GM21786 (cell line): ENCODE data around the gene SACM1L.
"Not testable (repeated sequence)": the region's sequence is repeated elsewhere in the genome, so short reads cannot be mapped to it uniquely, and the experiment has no call there.

ENCODE experiments used
- ATAC-seq: cut with Tn5 transposase; IDR thresholded peaks from one replicate; pipeline ENCODE4 v1.9.1; 2021; ENCODE audit not compliant: unreplicated experiment

Gene SACM1L

DNA sequence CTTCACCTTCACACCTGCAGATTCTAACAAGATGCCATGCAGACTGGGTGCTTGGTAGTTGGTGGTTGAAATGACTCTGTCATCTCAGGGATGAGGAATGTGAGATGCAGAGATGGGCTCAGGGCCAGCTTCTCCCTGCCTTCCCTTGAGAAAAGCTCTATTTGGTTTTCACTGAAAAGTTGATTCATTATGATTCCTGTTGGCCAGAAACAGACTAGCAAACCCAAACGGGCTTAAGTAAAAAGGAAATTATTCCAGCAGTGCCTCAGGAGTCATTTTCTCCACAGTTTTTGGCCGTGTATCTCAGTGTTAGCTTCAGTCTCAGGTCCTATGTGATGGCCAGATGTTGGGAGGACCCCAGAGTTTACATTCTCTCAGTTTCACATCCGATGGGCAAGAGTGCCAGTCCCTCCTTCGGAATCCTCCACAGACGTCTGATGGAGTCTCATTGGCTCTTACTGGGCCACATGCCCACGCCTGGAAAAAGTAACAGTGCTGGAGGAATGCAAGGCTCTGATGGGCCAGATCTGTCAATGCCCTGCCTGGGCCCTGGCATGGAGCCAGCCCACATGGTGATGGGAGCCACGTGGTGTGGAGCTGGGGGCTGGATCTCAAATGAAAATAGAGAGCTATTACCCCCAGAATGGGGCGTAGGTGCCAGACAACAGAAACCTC is 22.3 kb upstream of the SACM1L start:
- ATAC-seq = no peak

DNA sequence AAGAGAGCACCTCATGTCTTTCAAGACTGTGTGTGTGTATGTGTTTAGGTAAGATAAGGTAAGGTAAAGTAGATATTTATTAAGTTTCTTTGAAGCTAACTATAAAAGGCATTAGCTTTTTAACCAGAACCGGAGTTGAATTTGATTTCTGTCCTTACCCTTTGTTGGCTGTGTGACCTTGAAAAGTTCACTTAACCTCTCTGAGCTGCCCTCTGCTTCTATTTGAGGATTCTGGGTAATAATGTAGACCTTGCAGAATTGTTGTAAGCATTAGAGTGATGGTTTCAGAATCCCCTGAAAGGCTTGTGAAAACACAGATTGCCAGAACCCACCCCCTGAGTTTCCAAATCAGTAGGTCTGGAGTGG is 21.6 kb upstream of the SACM1L start:
- ATAC-seq = no peak

DNA sequence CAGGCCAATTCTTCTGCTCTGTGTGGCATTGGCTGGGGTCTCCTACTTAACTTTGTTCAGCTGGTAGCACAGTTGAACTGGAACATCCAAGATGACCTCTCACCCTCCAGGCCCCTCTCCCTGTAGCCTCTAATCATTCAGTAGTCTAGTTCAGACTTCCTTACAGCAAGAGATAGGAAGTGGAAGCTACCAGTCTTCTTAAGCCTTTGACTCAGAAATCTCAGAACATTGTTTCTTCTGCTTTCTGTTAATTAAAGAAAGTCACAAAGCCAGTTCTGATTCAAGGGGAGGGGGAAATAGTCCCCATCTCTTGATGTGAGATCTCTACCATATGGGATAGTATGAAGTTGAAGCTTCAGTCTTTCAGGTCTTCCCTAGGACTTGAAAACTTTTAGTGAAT is 18.8 kb upstream of the SACM1L start:
- no peak for ATAC-seq

DNA sequence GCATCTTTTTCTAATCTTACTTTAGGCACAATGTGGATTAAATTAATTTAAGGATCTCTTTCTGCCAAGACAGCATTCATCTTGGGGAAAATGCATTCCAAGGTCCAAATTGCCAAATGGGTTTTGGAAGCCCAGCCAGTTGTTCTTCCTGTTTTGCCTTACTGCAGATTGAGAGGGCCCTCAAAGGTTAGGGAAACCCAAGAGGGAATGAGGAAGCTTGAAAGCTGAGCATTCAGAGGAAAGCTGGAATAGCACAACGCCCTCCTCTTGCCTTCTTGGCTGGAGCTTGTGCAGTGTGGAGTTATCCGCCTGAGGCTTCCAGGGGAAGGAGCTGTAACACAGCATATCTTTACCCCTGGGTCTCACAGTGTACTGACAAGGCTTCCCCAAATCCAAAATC is 18.2 kb upstream of the SACM1L start:
- ATAC-seq = no peak

DNA sequence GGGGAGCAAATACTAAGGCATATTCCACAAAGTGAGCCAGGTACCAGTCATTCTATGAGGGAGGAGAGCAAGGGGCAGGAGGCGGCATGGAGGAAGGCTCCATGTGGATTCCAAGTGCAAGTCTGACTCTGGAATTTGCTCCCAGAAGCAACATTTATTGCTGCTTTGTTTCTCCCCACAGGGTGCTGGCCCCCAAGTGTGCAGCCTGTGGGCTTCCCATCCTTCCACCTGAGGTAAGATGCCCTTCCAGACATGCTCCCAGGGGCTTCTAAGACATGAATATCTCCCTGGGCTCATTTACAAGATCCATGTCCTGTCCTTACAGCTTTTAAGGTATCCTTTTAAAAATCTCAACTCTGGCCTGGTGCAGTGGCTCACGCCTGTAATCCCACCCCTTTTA is 15.9 kb upstream of the SACM1L start:
- no peak for ATAC-seq

DNA sequence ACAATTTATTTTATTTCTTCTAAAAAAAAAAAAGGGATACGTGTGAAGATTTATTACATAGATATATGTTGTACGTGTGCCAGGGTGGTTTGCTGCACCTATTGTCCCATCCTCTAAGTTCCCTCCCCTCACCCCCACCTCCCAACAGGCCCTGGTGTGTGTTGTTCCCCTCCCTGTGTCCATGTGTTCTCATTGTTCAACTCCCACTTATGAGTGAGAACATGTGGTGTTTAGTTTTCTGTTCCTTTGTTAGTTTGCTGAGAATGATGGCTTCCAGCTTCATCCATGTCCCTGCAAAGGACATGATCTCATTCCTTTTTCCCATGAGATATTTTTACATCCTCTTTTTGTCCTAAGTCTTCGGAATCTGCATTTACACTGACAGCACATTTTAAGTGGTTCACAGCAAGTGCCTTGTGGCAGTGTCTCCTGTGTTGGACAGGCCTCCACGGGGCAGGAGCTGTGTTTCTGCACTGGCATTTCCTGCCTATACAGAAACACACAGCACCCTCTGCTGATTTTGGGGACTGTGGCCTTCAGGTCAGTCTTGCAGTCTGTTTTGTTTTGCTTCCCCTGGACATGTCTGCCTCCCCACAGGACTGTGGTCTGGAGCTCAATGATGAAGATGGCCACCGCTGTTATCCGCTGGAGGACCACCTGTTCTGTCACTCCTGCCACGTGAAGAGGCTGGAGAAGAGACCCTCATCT is 12.7 kb upstream of the SACM1L start:
- no peak for ATAC-seq

DNA sequence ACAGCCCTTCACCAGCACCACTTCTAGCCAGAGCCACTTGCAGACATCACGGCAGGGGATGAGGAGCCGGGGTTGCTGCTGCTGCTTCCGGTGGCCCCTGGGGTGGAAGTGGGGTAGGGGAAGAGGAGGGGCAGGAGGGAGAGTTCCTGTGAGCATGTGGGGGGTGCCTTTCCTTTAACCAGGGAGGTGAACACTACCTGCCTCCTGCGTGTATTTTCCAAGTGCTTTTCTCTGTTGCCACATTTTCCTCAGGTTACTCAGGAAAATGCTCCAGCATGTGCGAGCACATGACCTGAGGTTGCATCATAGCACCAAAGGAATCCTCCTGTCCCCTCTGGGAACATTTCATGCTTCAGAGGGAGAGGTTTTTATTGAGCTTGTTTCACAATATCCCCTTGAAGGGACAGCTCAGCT is 12.2 kb upstream of the SACM1L start:
- no peak for ATAC-seq

DNA sequence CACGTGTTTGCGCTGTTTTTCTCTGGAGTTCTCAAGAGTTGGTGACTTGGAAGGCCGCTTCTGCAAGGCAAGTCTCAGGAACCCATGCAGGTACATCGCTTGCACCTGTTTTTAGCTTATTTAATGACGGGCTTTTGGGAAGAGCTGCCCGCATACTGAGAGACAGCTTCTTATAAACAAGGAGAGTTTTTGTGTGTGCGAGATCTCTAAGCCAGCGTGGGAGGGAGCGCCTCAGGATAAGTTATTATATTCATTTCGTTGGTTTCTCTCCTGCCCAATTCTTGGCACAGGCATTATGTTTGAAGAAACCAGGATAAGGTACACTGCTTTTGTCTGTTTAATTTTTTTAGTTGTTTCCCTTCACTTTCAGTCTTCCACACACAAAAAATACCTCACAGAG is 11.4 kb upstream of the SACM1L start:
- ATAC-seq = no peak

DNA sequence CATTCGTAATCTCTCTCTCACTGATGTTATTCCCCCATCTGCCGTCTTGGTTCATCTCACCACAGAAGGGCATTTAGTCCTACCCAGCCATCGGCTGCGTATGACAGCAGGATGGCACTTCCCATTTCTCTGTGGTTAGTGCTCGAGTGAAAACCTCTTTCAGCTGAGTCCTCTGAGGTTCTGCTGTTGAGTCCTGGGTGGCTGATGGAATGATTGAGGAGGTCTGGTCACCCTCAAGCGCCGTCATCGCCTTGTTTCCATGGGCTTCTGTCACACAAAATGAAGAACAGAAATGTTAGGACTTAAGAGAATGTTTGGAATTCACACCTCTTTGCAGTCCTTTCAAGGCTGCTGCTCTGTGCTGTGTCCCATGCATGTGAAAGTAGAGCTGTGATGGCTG is 9.4 kb upstream of the SACM1L start:
- no peak for ATAC-seq

DNA sequence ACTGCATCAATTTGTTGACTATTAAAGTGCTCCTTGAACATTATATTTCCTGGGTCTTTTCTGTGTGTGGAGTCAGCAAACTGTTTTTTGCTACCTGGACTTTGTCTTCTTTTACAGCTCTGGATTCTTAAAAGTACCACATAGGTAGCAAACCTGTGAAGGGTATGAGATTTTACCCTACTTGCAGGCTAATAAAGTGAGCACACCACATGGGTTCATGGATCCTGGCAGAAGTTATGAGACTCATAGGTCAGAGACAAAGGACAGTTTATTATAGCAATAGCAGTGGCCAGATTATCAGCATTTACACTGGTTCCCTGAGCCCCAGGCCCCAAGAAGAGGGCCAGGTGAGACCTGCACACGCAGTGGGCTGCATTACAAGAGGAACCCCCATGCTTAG is 8.0 kb upstream of the SACM1L start:
- ATAC-seq = no peak

DNA sequence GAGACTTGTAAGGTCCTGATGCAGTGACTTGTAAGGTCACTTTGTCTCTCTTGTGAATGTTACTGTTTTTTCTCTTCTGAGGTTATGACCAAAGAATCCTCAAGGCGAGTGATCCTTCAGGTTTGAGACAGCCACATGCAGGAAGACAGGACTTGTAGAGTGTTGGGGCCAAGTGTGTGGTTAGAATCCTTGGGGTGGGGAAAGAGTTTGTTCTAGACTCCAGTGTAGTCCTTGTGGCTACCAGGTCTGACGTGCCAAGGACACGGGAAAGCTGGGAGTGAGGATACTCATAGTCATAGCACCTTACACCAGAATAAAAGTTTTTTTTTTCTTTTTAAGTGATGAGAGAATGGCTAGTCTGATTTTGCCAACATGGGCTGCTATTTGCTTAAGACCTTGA is 7.3 kb upstream of the SACM1L start:
- ATAC-seq = no peak

DNA sequence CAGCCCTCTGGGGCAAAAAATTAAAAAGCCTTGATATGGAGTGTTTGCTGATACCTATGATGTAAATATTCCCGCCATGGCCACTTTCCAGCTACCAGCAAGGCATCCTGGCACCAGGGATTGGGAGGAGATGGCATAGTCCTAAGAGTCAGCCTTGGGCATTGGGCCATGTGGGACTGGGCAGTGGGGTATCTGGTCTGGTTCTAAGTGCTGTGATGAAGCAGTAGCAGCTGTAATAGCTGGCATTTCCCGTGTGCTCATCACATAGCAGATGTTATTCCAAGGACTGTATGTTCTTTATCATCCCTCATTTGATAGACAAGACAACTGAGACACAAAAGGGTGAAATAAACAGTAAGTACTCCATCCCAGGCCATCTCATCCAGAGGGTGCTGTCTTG is 6.9 kb upstream of the SACM1L start:
- ATAC-seq = no peak

DNA sequence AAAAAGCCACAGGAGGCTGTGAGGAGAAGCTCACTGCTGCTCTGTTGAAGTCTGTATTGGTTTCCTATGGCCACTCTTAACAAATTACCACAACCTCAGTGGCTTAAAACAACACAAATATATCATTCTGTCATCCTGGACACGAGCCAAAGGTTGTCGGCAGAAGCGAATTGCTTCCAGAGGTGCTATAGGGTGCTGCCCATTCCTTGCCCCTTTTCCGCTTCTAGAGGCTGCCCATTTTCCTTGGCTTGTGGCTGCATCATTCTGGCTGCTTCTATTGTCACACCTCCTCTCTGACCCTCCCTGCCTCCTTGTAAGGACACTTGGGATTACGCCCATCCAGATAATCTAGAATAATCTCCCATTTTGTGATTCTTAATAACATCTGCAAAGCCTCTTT is 6.4 kb upstream of the SACM1L start:
- ATAC-seq = no peak

DNA sequence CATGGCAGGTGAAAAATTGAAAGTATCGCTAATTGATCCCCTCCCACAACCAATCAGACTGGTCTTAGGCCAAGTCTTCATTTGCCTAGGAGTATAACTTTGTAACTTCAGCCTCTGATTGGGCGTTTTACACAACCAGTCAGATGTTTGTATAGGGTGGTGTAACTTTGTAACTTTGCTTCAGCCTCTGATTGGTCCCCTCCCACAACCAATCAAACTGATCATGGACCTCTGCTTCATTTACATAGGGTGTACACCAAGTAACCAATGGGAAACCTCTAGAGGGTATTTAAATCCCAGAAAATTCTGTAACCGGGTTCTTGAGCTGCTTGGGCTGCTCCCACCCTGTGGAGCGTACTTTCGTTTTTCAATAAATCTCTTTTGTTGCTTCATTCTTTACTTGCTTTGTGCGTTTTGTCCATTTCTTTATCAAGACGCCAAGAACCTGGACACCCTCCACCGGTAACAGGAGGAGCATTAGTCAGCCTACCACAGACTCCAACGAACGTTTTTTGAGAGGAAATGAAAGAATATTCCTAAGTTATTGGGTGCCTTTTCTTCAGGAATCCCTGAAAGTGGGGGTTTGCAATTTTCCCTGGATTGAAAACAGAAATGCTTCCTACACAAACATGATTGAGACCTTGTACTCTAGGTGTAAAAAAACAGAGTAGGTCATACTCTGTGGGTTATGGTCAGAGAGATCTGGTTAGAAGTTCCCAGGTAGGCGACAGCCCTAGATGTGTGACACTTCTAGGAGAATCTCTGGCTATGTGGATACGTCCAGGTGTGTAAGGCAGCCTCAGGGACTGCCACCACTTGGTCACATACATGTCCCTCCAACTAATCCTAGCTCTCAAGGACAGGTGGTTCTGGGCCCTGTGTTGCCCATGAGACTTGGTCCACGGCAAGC is 5.5 kb upstream of the SACM1L start:
- ATAC-seq = no peak

DNA sequence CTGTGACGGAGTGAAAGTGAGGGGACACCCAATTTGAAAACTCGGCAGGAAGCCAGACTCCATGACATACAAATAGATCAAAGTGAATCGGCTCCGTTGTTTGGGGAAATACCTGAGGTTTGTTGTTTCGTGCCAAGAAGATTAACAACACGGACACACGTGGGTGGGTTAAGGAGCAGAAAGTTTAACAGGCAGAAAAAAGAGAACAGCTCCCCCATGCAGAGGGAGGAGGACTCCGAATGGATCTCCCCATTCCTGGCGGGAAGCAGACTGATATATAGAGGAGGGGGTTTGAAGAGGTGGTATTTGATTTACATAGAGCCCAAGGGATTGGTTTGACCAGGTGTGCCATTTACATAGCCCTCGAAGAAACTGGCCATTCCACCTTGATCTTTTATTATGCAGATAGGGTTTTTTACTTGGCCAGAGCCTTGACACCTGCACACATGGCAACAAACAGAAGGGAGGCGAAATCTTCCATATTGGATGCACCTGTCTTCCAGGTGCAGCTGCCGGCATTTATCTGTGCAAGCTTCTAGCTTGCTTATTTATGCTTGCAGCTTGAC is 4.8 kb upstream of the SACM1L start:
- no peak for ATAC-seq

DNA sequence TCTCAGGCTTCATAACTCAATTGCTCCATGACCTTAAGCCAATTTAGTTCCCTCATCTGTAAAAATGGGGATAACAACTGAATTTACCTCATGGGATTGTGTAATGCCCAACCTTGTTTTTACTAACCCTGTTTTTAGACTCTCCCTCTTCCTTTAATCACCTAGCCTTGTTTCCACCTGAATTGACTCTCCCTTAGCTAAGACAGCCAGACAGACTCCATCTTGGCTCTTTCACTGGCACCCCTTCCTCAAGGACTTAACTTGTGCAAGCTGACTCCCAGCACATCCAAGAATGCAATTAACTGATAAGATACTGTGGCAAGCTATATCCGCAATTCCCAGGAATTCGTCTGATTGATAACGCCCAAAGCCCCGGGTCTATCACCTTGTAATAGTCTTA is 3.5 kb upstream of the SACM1L start:
- ATAC-seq = not testable (repeated sequence)

DNA sequence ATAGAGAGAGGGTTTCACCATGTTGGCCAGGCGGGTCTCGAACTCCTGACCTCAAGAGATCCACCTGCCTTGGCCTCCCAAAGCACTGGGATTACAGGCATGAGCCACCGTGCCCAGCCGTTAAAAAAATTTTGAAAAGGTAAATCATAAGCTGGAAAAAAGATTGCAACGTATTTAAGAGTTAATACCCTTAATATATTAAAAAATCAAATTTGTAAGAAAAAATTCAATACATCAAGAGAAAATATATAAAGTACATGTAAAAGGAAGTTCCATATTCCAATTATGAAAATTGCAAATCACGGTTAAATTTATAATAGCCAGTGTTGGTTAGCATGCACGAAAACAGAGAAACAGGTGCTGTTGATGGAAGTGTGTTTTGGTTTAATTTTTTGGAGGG is 2.3 kb upstream of the SACM1L start:
- ATAC-seq = no peak

DNA sequence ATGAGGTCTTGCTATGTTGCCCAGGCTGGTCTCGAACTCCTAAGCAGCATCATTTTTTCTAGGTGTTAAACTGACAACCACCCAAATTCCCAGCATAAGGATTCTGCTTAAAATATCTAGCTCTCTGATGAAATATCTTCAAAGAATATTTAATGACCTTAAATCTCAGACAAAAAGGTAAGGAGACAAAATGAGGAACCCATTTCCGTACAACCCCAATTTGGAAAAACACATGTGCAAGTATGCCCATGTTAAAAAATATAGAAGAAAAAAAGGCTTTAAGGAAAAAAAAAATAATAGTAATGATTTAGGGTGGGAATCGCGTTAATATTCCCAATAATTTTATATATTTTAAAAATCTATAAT is 1.4 kb upstream of the SACM1L start:
- no peak for ATAC-seq

DNA sequence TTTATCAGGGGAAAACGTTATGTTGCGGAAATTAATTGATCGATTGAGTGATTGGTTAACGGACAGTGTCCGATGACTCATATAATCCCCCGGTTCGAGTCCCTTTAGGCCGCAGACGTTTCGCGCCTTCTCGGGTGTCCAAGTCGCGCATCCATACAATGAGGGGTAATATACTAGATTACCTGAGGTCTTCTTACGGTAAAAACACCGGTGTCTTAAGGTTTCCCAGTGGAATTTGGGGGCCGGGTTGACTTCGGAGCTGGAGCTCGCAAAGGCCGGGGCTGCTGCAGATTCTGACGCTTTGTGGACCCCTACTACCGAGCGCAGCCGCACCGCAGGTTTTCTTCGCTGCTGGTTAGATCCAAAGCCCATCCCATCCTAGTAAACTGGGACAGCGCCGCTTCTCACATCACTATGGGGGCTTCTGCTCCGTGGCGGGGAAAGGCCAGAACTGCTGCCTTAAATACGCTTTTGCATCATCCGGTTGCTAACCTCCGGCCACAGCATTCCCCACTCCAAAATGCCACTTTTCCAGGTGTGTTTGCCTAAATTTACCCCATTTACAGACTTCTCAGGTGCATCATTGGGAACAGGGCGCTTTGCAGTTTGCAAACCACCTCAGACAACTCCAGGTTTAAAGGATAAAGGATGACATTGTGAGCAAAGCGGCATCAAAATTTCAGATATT is 858 bp upstream of the SACM1L start:
- no peak for ATAC-seq

DNA sequence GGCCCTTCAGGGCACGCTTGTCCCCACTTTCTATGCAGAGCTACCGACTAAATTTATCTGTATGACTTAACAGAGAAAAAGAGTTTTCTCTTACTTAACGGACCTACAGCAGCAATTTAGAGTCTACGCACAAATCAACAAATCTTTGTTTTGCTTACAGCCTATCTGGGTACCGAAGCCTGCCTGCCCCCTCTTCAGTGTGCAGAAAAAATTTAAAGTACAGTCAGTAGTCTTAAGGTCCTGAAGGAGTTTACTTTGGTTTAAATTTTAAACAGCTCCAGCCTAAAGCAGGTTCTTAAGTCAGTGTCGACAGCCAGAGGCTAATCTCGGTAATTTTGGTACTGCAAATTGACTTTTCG is 570 bp downstream of the SACM1L start:
- no peak for ATAC-seq

DNA sequence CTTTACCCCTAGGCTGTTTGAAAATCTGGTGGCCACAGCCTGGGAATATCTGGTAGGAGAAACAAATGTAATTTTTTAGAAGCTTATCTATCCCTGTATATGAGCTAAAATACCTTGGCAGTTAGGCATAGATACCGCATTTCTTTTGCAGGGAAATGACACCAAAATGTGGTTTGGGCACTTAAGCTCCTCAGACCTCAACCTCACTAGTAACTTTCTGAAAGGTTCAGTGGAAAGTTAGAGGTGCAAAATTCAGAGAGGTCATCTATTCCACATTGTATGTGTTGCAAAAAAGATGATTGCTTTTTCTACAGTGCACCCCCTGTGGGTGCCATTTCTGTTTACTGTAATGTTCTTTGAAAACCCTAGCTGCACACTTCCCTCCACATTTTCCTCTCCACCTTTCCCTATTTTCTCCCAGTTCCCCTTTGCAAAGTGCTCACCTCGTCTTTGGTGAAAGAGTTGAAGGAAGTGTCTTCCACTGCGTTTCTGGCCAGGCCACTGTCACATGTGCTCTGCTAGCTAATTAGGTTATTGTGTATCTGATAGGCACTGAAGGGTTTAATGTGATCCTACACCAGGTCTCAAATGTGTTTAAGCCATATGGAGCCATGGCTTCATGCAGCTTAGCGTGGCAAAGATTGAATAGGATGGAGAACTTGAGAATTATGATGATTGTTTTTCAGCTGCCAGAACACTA is 1.3 kb downstream of the SACM1L start:
- ATAC-seq = no peak
